HepG2 (cell line): ENCODE measurements around the gene TRIP6. TPM values are rescaled to one million over a fixed set of nuclear protein-coding genes. Genes with fewer than 3 reads are reported as not detected.

Experiments
- ASH2L ChIP-seq: fragments of 300-600, 200-600 bp; sonication (generic); IDR thresholded peaks from 2 replicates; pipeline ENCODE4 v1.7.0; 2017; ENCODE audit warnings: low read depth, mild to moderate bottlenecking, moderate library complexity, mixed read lengths, low read length; ENCODE audit not compliant: insufficient read length
- DBP ChIP-seq: sonication (generic); formaldehyde crosslinking; IDR thresholded peaks from 2 replicates; pipeline ENCODE4 v1.4.0; 2020; ENCODE audit warnings: missing genetic modification reagents; ENCODE audit errors: not compliant biosample characterization
- FOSL2 ChIP-seq: sonication (generic); formaldehyde crosslinking; IDR thresholded peaks from 2 replicates; pipeline ENCODE4 v1.4.0; 2020; ENCODE audit warnings: missing genetic modification reagents
- FOXA3 ChIP-seq: IDR thresholded peaks from 2 replicates; pipeline ENCODE4 v1.6.1; 2016; ENCODE audit warnings: missing genetic modification reagents, missing compliant biosample characterization
- GLMP ChIP-seq: sonication (generic); formaldehyde crosslinking; IDR thresholded peaks from 2 replicates; pipeline ENCODE4 v1.9.0; 2021; ENCODE audit warnings: missing genetic modification reagents, mild to moderate bottlenecking, borderline replicate concordance
- KLF12 ChIP-seq: sonication (generic); formaldehyde crosslinking; IDR thresholded peaks from 2 replicates; pipeline ENCODE4 v1.4.0; 2020; ENCODE audit warnings: missing genetic modification reagents, borderline replicate concordance
- MTF1 ChIP-seq: sonication (generic); formaldehyde crosslinking; IDR thresholded peaks from 2 replicates; pipeline ENCODE4 v1.5.0; 2020; ENCODE audit warnings: missing genetic modification reagents
- PITX1 ChIP-seq: sonication (generic); formaldehyde crosslinking; IDR thresholded peaks from 2 replicates; pipeline ENCODE4 v1.5.1; 2020; ENCODE audit warnings: mild to moderate bottlenecking, missing genetic modification reagents
- SMAD1 ChIP-seq: sonication (generic); formaldehyde crosslinking; IDR thresholded peaks from 2 replicates; pipeline ENCODE4 v1.4.0; 2020; ENCODE audit warnings: missing genetic modification reagents, low read depth, mild to moderate bottlenecking, borderline replicate concordance
- TBX2 ChIP-seq: sonication (generic); formaldehyde crosslinking; IDR thresholded peaks from 2 replicates; pipeline ENCODE4 v1.5.0; 2020; ENCODE audit warnings: missing genetic modification reagents, mild to moderate bottlenecking, borderline replicate concordance
- TSC22D2 ChIP-seq: sonication (generic); formaldehyde crosslinking; IDR thresholded peaks from 2 replicates; pipeline ENCODE4 v1.5.1; 2020; ENCODE audit warnings: missing genetic modification reagents, mild to moderate bottlenecking, borderline replicate concordance
- YEATS4 ChIP-seq: sonication (generic); formaldehyde crosslinking; IDR thresholded peaks from 2 replicates; pipeline ENCODE4 v1.4.0; 2020; ENCODE audit warnings: missing genetic modification reagents, borderline replicate concordance
- ZBTB37 ChIP-seq: sonication (generic); formaldehyde crosslinking; IDR thresholded peaks from 2 replicates; pipeline ENCODE4 v1.4.0; 2020; ENCODE audit warnings: mild to moderate bottlenecking, missing genetic modification reagents
- ZFP36 ChIP-seq: fragments of 150-350 bp; IDR thresholded peaks from 2 replicates; pipeline ENCODE4 v1.6.1; 2018; ENCODE audit warnings: borderline replicate concordance, low read length, low read depth; ENCODE audit not compliant: partially characterized antibody
- ZNF616 ChIP-seq: sonication (generic); formaldehyde crosslinking; IDR thresholded peaks from 2 replicates; pipeline ENCODE4 v1.5.0; 2020; ENCODE audit warnings: low read depth, mild to moderate bottlenecking, missing genetic modification reagents
- ZNF775 ChIP-seq: sonication (generic); formaldehyde crosslinking; IDR thresholded peaks from 2 replicates; pipeline ENCODE4 v1.4.0; 2020; ENCODE audit warnings: missing genetic modification reagents, mild to moderate bottlenecking, moderate library complexity, borderline replicate concordance
- ZNF879 ChIP-seq: sonication (generic); formaldehyde crosslinking; IDR thresholded peaks from 2 replicates; pipeline ENCODE4 v1.8.1; 2023; ENCODE audit warnings: missing genetic modification reagents
- ZNF883 ChIP-seq: sonication (generic); formaldehyde crosslinking; IDR thresholded peaks from 2 replicates; pipeline ENCODE4 v1.5.1; 2020; ENCODE audit warnings: mild to moderate bottlenecking, missing genetic modification reagents; ENCODE audit errors: not compliant biosample characterization
- polyA plus RNA-seq, 8 experiments: library from polyadenylated mRNA; depleted of rRNA in 3 of 8; stranded (reverse) in 7 of 8; unstranded in 1 of 8; fragments of >200 nt; fragmentation: Illumina TruSeq in 4 of 8; extraction: Trizol in 4 of 8; gene quantifications; 2 replicates each; pipeline versions ENCODE4 v1.2.1 to v1.2.3, GENCODE V29; 2011 to 2016; ENCODE audit warnings: low read depth in 4 of 8, missing spikeins in 1 of 8, mixed read lengths in 1 of 8; ENCODE audit not compliant: insufficient read depth in 1 of 8
- total RNA-seq, 5 experiments: library from RNA; depleted of rRNA; stranded (reverse); fragments of >200 nt; fragmentation: Illumina TruSeq; extraction: Trizol; gene quantifications; 2 replicates each; pipeline ENCODE4 v1.2.3, GENCODE V29; 2016; ENCODE audit warnings: low read depth in 1 of 5
- TF ChIP-seq, protein P1 (sequence below): sonication (generic); formaldehyde crosslinking; IDR thresholded peaks from 2 replicates; pipeline ENCODE4 v1.8.0; 2022; ENCODE audit warnings: mild to moderate bottlenecking, missing genetic modification reagents
- TF ChIP-seq, protein P2 (sequence below): sonication (generic); formaldehyde crosslinking; IDR thresholded peaks from 2 replicates; pipeline ENCODE4 v1.8.1; 2023; ENCODE audit warnings: mild to moderate bottlenecking, moderate library complexity, missing genetic modification reagents
- TF ChIP-seq, protein P3 (sequence below): sonication (generic); formaldehyde crosslinking; IDR thresholded peaks from 2 replicates; pipeline ENCODE4 v1.4.0; 2020; ENCODE audit warnings: mild to moderate bottlenecking, missing genetic modification reagents

Gene TRIP6
- total and polyA plus RNA-seq, 2 of the 13 experiments (the other 11 are each of a cell fraction or from before 2014, with no cell fraction given) = 0.34 to 0.38 TPM

DNA sequence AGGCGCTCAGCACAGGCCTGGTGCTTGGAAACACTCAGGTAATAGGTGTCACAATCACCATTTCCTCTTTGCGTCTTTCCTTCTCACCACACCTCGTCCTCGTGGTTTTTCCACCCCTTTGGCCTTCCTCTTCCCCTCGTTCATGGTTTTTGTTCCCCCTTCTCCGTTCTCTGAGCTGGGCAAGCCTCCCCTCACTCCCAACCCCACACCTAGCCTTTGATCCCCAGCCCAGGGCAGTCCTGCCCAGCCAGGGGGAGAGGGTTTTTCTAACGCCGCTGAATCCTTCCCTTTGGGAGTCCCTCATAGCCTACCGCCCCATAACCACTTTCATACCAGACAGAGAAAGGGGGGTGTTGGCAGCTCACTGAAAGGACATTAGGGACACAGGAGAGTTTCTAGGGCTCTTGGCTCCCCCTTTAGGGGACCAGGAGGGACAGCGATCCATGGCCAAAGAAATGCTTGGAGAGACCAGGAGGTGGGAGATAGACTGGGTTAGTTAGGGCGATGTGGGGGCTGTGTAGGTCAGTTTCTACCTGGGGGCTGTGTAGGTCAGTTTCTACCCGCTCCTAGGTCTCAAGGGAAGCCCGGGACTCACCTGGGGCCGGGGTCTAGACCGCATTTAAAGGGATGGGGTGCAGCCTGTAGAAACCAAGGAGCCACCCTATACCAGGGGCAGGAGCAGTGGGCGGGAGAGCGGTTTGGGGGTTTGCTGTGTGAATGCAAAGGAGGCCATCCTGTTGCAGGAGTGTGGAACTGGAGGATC is 41.3 kb upstream of the TRIP6 start (continued):
- TF ChIP-seq FOSL2 (CRISPR knock-in tag) = no peak
- no peak for TF ChIP-seq GLMP (CRISPR knock-in tag)
- TF ChIP-seq MTF1 = no peak
- TF ChIP-seq ZNF616 (CRISPR knock-in tag) = no peak
- TF ChIP-seq TBX2 (CRISPR knock-in tag) = no peak; the same call in 1 of the 2 replicates
- no peak for TF ChIP-seq ZNF879
- TF ChIP-seq ZFP36 = no peak
- no peak for TF ChIP-seq FOXA3
- no peak for TF ChIP-seq DBP (CRISPR knock-in tag)
- TF ChIP-seq, protein P1, sequence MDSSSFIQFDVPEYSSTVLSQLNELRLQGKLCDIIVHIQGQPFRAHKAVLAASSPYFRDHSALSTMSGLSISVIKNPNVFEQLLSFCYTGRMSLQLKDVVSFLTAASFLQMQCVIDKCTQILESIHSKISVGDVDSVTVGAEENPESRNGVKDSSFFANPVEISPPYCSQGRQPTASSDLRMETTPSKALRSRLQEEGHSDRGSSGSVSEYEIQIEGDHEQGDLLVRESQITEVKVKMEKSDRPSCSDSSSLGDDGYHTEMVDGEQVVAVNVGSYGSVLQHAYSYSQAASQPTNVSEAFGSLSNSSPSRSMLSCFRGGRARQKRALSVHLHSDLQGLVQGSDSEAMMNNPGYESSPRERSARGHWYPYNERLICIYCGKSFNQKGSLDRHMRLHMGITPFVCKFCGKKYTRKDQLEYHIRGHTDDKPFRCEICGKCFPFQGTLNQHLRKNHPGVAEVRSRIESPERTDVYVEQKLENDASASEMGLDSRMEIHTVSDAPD (CRISPR knock-in tag) = no peak
- peak; percentile 1 for TF ChIP-seq ASH2L
- TF ChIP-seq PITX1 (CRISPR knock-in tag) = no peak
- TF ChIP-seq ZNF883 (CRISPR knock-in tag) = no peak
- no peak for TF ChIP-seq TSC22D2 (CRISPR knock-in tag)
- TF ChIP-seq ZBTB37 (CRISPR knock-in tag) = no peak
- TF ChIP-seq SMAD1 (CRISPR knock-in tag) = no peak
- no peak for TF ChIP-seq KLF12 (CRISPR knock-in tag)
- TF ChIP-seq, protein P2, sequence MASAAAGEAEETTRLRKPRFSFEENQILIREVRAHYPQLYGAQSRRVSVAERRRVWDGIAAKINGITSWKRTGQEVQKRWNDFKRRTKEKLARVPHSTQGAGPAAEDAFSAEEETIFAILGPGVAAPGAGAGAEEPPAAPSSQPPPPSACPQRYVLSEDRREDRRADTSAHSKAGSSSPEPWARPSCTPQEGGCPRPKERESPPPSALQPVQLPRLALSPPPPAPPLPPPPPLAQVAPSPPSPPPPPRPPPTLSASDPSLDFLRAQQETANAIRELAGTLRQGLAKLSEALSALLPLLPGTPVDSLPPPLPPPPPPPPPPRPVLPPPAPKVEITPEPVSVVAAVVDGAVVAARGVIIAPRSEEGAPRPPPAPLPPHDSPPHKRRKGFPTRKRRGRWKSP (CRISPR knock-in tag) = no peak
- no peak for TF ChIP-seq YEATS4
- TF ChIP-seq, protein P3, sequence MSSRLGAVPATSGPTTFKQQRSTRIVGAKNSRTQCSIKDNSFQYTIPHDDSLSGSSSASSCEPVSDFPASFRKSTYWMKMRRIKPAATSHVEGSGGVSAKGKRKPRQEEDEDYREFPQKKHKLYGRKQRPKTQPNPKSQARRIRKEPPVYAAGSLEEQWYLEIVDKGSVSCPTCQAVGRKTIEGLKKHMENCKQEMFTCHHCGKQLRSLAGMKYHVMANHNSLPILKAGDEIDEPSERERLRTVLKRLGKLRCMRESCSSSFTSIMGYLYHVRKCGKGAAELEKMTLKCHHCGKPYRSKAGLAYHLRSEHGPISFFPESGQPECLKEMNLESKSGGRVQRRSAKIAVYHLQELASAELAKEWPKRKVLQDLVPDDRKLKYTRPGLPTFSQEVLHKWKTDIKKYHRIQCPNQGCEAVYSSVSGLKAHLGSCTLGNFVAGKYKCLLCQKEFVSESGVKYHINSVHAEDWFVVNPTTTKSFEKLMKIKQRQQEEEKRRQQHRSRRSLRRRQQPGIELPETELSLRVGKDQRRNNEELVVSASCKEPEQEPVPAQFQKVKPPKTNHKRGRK (CRISPR knock-in tag) = no peak
- TF ChIP-seq ZNF775 (CRISPR knock-in tag) = no peak
